SH-SY5Y (cell line): ENCODE measurements around the gene CMC2.

ENCODE experiments used
- GATA2 ChIP-seq: IDR thresholded peaks from 2 replicates; pipeline ENCODE4 v1.6.1; 2011; ENCODE audit warnings: mild to moderate bottlenecking, low read depth, low read length
- GATA3 ChIP-seq: IDR thresholded peaks from 2 replicates; pipeline ENCODE4 v1.6.1; 2011; ENCODE audit warnings: low read depth, mild to moderate bottlenecking, low read length, moderate library complexity

GRCh38 chr16:80935691-80936090 is 71.0 kb downstream of the CMC2 start:
- TF ChIP-seq GATA2 (no peak), GATA3 (no peak)
